Left ventricle myocardium inferior (tissue), 1 donor: ENCODE measurements around the gene NDEL1. TPM values are rescaled to one million over a fixed set of nuclear protein-coding genes. Genes with fewer than 3 reads are reported as not detected.

Experiments used
- DNase-seq: peaks from one replicate; pipeline ENCODE4 v3.0.0-alpha.2; 2020
- H3K27ac ChIP-seq: fragments of 200-600 bp; replicated peaks from 2 replicates; pipeline ENCODE4 v1.8.0; 2021
- H3K27me3 ChIP-seq: fragments of 200-600 bp; 2 replicates; pipeline ENCODE4 v1.8.0; 2021; ENCODE audit warnings: low read depth
- H3K36me3 ChIP-seq: fragments of 200-600 bp; 2 replicates; pipeline ENCODE4 v1.8.0; 2021
- H3K4me1 ChIP-seq: fragments of 200-600 bp; 2 replicates; pipeline ENCODE4 v1.8.0; 2021
- H3K4me3 ChIP-seq: fragments of 200-600 bp; 2 replicates; pipeline ENCODE4 v1.8.0; 2021; ENCODE audit warnings: mild to moderate bottlenecking, moderate library complexity
- H3K9me3 ChIP-seq: fragments of 200-600 bp; replicated peaks from 2 replicates; pipeline ENCODE4 v1.8.0; 2021
- intact Hi-C: fragments of 100-400 bp; cut with micrococcal nuclease; formaldehyde crosslinking; loops from one replicate; pipeline ENCODE4 v1.11.0; 2022
- total RNA-seq: library from RNA; stranded (reverse); fragmentation: NEBNext Ultra II Directional; extraction: Animal tissue kit (Norgen Biotek cat#: 25700); gene quantifications from one replicate; pipeline ENCODE4 v1.2.1, GENCODE V29; 2021
- TF ChIP-seq, protein P1 (sequence below): fragments of 200-600 bp; IDR thresholded peaks from 2 replicates; pipeline ENCODE4 v1.8.0; 2021; ENCODE audit warnings: antibody characterized with exemption, mild to moderate bottlenecking, borderline replicate concordance
- donor health status: DM: no; HTN: yes; CAD: no; lungs with severe emphysema.

Gene NDEL1
- total RNA-seq, 1 donor from 2014 or later = 25.0 TPM

DNA sequence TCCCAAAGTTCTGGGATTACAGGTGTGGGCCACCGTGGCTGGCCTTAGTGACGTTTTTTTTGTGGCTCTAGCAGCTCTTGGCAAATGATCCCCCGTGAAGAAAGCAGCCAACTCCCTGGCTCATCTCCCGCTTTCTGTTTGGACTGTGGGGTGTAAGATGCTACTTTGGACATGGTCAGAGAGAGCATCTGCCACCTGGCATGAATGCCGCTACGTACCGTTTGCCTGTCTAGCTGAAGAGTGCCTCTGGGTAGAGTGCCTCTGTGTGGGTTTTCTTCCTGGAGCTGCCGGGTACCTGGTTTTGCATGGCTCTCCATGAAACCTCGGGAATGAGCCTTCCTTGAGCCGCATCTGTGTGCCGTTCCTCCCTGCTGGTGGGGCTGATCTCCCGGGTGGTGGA, 34.3 kb downstream of the NDEL1 start:
- TF ChIP-seq, protein P1, sequence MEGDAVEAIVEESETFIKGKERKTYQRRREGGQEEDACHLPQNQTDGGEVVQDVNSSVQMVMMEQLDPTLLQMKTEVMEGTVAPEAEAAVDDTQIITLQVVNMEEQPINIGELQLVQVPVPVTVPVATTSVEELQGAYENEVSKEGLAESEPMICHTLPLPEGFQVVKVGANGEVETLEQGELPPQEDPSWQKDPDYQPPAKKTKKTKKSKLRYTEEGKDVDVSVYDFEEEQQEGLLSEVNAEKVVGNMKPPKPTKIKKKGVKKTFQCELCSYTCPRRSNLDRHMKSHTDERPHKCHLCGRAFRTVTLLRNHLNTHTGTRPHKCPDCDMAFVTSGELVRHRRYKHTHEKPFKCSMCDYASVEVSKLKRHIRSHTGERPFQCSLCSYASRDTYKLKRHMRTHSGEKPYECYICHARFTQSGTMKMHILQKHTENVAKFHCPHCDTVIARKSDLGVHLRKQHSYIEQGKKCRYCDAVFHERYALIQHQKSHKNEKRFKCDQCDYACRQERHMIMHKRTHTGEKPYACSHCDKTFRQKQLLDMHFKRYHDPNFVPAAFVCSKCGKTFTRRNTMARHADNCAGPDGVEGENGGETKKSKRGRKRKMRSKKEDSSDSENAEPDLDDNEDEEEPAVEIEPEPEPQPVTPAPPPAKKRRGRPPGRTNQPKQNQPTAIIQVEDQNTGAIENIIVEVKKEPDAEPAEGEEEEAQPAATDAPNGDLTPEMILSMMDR = no peak
- H3K4me3 ChIP-seq = no peak overlapping the region
- H3K27me3 ChIP-seq = no peaks in the 10 kb centered on the region
- H3K9me3 ChIP-seq = no peaks in the 10 kb centered on the region
- H3K4me1 ChIP-seq = peaks cover 60% of the 10 kb centered on the region
- no peak for DNase-seq
- intact Hi-C loops = no loop called here
- peaks cover 47% of the 10 kb centered on the region for H3K36me3 ChIP-seq
- peak overlapping the region; percentile 31 for H3K27ac ChIP-seq

DNA sequence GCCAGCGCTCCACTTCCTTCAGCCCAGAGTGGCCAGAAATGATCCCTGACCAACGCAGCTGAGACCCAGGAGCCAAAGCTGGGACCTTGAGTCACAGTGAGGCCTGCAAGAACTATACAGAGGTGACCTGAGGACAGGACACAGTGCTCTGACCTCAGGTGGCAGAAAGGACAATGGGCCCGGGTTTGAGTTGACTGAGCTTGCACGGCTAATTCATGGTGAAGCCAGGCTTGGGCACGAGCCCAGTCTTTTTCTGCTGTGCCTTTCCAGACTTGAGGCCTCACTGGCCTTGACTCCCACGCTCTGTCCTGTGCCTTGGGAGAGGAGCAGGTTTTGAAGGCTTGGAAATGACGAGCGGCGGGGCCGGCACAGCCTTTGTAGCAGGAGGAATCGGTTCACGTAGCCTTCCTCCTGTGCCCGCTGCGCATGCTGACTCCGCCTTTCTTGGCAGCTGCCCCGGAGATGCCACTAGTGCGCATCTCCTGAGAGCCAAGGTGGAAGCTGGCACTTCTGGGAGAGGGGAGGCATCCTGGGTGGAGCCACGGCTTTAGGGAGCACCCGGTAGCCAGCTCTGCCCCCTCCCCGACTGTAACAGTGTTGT, 34.9 kb downstream of the NDEL1 start:
- peaks cover 52% of the 10 kb centered on the region for H3K36me3 ChIP-seq
- peak; percentile 58 for DNase-seq
- peaks cover 54% of the 10 kb centered on the region for H3K4me1 ChIP-seq

DNA sequence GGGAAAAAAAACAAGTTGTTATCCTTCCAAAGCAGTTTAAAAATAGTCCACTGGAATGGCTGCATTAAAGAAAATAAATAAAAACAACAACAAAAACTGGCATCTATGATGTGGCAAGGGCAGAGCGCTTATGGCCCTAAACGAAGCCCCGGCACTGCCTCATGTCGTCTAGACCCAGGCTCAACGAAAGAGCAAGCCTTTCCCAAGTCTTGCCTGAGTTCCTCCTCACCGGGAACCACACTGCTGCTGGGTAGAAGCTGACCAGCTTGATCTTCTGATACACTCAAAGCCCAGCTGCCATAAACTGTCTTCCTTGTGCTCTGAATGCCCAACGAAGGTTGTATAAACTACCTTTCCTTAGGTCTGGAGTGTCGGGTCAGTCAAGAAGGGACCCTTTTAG, 37.0 kb downstream of the NDEL1 start:
- intact Hi-C loops = no loop called here
- H3K9me3 ChIP-seq = no peaks in the 10 kb centered on the region
- TF ChIP-seq, protein P1 = no peak
- H3K4me1 ChIP-seq = peaks cover 35% of the 10 kb centered on the region
- no peak overlapping the region for H3K4me3 ChIP-seq
- H3K27ac ChIP-seq = no peak overlapping the region
- DNase-seq = no peak
- H3K36me3 ChIP-seq = peaks cover 62% of the 10 kb centered on the region
- H3K27me3 ChIP-seq = no peaks in the 10 kb centered on the region

More for the DNA sequence above, 34.9 kb downstream of the NDEL1 start:
- H3K27ac ChIP-seq = peak overlapping the region; percentile 31
- H3K27me3 ChIP-seq = no peaks in the 10 kb centered on the region
- TF ChIP-seq, protein P1 = no peak
- intact Hi-C loops = no loop called here
- H3K4me3 ChIP-seq = no peak overlapping the region
- no peaks in the 10 kb centered on the region for H3K9me3 ChIP-seq

DNA sequence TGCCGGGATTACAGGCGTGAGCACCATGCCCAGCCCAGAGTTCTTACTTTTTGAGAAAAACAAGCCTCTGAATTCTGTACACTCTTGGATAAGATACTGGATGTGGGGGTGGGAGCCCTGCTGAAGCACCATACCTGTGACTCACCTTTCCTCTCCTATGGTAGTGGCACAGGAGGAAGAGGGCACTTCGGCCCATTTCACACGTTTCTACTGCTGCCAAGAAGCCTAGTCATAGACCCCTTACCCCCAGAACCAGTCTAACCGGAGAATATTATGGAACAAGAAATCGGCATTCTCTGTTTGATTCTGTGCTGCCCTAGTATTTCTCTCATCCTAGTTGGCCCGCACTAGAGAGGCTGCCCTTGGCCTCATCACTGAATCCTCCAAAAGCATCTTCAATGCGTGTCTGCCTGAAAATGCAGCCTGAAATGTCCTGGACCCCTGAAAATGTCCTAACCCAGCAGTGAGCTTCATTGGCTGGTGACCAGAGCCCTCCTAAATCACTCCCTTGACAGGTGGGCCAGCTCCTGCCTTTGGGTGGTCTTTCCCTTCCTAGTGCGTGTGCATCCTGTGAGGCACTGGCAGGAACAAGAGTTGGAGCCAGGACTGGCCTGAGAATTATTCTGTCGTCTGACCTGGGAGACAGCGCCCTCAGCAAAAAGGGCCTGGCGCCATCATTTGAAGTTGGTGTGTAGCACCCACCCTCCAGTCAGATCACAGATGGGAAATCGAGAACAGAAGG, 37.9 kb downstream of the NDEL1 start:
- TF ChIP-seq, protein P1 = no peak
- Histone ChIP-seq H3K9me3 (no peaks in the 10 kb centered on the region), H3K4me1 (peaks cover 27% of the 10 kb centered on the region), H3K36me3 (peaks cover 62% of the 10 kb centered on the region), H3K27ac (no peak overlapping the region), H3K27me3 (no peaks in the 10 kb centered on the region), H3K4me3 (no peak overlapping the region)
- intact Hi-C loops = no loop called here
- no peak for DNase-seq

DNA sequence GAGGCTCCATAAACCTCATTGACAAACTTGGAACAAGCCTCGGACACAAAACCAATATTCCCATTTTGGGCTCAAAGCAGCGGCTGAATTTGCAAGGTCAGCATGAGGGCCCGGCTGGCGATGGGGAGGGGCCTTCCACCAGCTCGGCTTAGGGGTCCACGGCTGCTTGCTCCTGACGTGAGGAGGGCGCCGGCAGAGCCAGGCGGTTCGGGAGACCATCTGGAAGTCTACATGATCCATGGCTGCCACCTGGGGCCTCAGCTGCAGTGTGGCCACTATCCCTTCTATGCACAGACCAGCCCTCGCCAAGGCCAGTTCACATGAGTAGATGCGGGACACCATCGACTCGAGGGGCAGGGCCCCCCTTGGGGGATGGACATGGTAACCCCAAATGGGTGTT, 39.1 kb downstream of the NDEL1 start:
- Histone ChIP-seq H3K9me3 (no peaks in the 10 kb centered on the region), H3K36me3 (peaks cover 72% of the 10 kb centered on the region), H3K4me1 (peaks cover 18% of the 10 kb centered on the region), H3K27me3 (no peaks in the 10 kb centered on the region), H3K4me3 (no peak overlapping the region), H3K27ac (no peak overlapping the region)
- intact Hi-C loops = no loop called here
- TF ChIP-seq, protein P1 = no peak
- DNase-seq = no peak
